GM20000 (cell line): ENCODE data around the gene C3.

Experiments used
- DNase-seq: peaks from one replicate; pipeline ENCODE4 v3.0.0; 2012; ENCODE audit warnings: low spot score
- TF ChIP-seq, protein P1 (sequence below): IDR thresholded peaks from 2 replicates; pipeline ENCODE4 v1.5.1; 2012; ENCODE audit warnings: mild to moderate bottlenecking, control low read depth; ENCODE audit errors: extremely low read depth, missing control alignments

The C3 gene

DNA sequence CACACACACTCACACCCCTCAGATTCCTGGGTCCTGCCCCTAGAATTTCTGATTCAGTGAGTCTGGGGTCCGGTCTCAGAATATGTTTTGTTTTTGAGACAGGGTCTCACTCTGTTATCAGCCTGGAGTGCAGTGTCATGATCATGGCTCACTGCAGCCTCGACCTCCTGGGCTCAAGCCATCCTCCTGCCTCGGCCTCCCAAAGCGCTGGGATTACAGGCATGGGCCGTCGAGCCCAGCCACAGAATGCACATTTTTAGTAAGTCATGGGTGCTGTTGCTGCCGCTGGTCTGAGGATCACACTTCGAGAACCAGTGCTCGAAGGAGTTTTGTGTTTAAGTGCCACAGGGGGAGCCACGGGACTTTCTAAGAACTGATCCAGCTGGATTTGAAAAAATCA is 28.4 kb downstream of the C3 start:
- TF ChIP-seq, protein P1, sequence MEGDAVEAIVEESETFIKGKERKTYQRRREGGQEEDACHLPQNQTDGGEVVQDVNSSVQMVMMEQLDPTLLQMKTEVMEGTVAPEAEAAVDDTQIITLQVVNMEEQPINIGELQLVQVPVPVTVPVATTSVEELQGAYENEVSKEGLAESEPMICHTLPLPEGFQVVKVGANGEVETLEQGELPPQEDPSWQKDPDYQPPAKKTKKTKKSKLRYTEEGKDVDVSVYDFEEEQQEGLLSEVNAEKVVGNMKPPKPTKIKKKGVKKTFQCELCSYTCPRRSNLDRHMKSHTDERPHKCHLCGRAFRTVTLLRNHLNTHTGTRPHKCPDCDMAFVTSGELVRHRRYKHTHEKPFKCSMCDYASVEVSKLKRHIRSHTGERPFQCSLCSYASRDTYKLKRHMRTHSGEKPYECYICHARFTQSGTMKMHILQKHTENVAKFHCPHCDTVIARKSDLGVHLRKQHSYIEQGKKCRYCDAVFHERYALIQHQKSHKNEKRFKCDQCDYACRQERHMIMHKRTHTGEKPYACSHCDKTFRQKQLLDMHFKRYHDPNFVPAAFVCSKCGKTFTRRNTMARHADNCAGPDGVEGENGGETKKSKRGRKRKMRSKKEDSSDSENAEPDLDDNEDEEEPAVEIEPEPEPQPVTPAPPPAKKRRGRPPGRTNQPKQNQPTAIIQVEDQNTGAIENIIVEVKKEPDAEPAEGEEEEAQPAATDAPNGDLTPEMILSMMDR: no peak
- no peak for DNase-seq

DNA sequence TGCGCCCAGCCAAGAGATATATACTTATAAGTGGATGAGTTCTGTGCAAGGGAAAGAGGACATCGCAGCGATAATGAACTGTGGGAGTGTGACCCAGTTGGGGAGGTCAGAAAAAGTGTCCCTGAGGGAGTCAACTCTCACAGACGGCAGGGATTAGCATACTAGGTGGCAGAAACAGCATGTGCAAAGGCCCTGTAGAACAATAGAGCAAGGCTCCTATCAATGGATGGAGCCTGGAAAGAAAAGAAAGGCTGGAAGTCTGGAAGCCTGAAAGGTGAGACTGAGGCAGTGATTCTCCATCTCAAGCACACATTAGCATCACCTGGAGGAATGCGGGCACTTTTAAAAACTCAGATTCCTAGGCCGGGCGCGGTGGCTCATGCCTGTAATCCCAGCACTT is 29.1 kb downstream of the C3 start:
- TF ChIP-seq, protein P1: no peak
- DNase-seq: no peak

DNA sequence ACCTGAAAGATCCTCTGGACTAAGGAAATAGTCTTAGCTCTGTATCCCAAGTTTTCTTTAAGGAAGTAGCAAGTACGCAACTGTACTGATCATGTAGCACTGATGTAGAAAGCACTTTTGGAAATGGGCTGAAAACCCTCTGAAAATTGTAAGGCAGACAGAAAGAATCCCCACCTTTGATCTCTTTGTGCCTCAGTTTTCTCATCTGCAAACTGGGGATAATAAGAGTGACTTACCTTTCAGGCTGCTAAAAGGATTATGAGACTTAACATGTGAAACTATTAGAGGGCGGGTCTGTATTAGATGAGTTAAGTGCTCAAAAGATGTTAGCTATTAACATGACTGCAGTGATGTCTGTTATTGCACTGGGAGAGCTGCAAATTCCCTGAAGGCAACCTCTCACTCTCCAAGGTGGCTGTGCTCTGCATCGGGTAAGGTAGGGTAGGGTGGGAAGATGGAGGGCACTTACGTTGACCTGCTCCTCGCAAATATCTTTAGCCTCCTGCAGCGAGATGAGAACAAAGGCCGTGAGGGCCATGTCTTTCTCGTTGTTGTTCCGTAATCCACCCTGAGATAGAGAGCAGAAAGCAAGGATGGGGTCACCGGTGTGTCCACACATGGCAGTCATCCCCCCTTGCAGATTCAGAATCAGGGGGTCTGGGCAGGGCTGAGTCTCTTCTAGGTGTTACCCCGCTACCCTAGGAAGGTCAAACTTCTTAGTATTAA is 30.1 kb downstream of the C3 start:
- TF ChIP-seq, protein P1: no peak
- no peak for DNase-seq

DNA sequence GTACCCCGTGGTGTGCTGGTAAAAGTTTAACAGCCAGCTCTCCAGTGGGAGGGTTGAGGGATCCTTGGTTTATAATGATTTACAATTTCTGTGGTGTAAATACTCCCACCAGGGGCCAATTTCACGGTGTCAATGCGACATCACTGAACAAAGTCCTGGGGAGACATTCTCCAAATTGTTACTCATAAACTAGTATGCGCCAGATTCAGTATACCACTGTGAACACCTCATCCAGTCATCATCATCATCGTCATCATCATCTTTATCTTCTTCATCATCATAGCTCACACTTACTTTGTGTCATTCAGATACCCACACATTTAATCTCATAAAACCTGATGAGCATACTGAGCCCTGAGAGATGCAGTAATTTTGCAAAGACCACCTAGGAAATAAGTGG is 33.3 kb downstream of the C3 start:
- TF ChIP-seq, protein P1: no peak
- DNase-seq: no peak

DNA sequence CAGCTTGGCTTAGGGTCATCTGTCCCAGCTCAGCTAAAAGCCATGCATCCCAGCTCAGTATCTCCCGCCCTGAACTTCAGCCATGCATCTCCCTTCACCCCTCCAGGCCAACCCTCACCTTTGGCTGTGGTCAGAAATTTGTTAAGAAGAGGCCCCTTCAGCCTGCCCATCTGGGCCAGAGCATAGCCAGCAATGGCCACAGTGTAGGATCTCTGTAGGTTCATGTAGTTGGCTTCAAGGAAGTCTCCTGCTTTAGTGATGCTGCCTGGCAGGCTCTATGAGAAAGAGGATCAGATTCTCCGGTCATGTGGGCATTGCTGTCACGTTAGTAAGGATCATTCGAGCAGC is 33.8 kb downstream of the C3 start:
- TF ChIP-seq, protein P1: no peak
- DNase-seq: no peak

DNA sequence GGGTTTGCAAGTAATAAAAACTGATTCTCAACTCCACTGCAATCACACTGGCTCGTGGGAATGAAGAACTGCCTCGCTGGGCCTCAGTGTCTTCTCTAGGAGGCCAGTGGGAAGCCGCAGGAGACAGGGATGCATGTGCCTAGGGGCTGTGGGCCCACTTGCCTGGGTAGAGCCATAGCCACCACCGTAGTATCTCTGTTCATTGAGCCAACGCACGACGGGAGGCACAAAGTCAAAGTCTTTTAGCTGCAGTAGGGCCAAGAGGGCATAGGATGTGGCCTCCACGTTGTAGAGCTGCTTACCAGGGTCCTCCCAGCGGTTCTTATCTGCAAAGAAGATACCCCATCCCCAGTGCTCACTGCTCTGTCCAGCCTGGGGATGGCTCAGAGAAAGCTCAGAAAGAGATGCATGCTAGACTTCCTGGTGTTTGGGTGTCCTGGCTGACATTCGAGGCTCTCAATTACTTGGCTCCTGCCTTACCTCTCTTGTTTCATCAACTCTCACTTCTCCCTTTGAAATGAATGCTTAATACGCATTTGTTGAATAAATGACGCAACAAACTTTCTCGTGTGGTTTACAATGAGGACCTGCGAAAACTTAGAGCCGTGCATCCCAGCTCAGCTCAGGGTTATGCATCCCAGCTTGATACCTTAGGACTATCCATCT is 34.4 kb downstream of the C3 start:
- no peak for DNase-seq
- TF ChIP-seq, protein P1: no peak

DNA sequence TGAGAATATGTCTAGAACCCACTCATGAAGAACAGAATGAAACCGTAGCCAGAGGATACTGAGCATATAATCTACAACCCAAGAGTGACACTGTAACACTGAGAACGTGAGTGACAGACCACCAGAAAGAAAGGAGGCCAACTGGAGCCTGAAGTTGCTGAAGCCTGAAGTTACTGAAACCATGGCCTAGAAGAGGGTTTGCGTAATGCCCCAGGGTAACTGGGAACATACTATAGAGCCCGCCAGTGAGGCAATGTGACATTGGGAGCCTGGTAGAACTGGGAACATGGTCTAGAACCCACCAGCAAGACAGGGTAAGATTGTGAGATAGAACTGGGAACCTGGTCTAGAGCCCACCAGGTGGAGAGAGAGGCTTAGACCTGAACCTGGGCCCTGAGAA is 35.0 kb downstream of the C3 start:
- no peak for DNase-seq
- TF ChIP-seq, protein P1: no peak
